Measurements from ENCODE around the gene PHKA1.
"Not testable (repeated sequence)": the region's sequence is repeated elsewhere in the genome, so short reads cannot be mapped to it uniquely, and the experiment has no call there.

Gene PHKA1

DNA sequence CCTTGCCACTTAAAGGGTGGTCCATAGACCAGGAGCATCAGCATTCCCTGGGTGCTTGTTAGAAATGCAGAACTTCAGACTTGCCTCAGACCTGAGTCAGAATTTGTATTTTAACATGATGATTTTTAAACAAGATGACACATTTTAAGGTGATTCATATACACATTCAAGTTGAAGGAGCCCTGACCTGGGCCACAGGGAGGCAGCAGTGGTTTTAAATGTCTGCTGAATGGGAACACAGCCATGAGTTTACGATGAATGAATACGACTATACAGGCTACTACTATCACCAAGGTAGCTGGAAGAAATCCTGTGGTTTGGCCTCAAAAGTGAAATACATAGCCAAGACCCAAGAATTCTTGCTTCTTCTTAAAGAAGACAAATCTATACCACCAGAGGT, 144.3 kb downstream of the PHKA1 start:
- no peaks in the 10 kb centered on the region for H3K36me3 ChIP-seq (ENCODE audit: insufficient read depth)
- no peaks in the 10 kb centered on the region for H4K20me1 ChIP-seq (ENCODE audit: insufficient read depth)
- no peaks in the 10 kb centered on the region for H3K4me1 ChIP-seq (ENCODE audit: low read depth, poor library complexity, severe bottlenecking)
- no peak overlapping the region for H3K4me3 ChIP-seq (IDR thresholded peaks at IDR 0.05; ENCODE audit: insufficient read depth, low read depth, low read length)
- no peak overlapping the region for H3K9ac ChIP-seq
- TF ChIP-seq, protein P1, sequence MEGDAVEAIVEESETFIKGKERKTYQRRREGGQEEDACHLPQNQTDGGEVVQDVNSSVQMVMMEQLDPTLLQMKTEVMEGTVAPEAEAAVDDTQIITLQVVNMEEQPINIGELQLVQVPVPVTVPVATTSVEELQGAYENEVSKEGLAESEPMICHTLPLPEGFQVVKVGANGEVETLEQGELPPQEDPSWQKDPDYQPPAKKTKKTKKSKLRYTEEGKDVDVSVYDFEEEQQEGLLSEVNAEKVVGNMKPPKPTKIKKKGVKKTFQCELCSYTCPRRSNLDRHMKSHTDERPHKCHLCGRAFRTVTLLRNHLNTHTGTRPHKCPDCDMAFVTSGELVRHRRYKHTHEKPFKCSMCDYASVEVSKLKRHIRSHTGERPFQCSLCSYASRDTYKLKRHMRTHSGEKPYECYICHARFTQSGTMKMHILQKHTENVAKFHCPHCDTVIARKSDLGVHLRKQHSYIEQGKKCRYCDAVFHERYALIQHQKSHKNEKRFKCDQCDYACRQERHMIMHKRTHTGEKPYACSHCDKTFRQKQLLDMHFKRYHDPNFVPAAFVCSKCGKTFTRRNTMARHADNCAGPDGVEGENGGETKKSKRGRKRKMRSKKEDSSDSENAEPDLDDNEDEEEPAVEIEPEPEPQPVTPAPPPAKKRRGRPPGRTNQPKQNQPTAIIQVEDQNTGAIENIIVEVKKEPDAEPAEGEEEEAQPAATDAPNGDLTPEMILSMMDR (conservative IDR thresholded peaks at IDR 0.05; ENCODE audit: low read depth, low read length) = no peak
- no peak overlapping the region for H3K27ac ChIP-seq
- no peak overlapping the region for H2AFZ ChIP-seq (ENCODE audit: low read depth)
- no peaks in the 10 kb centered on the region for H3K27me3 ChIP-seq (ENCODE audit: insufficient read depth, low read depth)
- H3K79me2 ChIP-seq (ENCODE audit: insufficient read depth, low read depth) = peaks cover 10% of the 10 kb centered on the region; the same call in 1 of the 2 replicates
- H3K4me2 ChIP-seq = no peak overlapping the region

DNA sequence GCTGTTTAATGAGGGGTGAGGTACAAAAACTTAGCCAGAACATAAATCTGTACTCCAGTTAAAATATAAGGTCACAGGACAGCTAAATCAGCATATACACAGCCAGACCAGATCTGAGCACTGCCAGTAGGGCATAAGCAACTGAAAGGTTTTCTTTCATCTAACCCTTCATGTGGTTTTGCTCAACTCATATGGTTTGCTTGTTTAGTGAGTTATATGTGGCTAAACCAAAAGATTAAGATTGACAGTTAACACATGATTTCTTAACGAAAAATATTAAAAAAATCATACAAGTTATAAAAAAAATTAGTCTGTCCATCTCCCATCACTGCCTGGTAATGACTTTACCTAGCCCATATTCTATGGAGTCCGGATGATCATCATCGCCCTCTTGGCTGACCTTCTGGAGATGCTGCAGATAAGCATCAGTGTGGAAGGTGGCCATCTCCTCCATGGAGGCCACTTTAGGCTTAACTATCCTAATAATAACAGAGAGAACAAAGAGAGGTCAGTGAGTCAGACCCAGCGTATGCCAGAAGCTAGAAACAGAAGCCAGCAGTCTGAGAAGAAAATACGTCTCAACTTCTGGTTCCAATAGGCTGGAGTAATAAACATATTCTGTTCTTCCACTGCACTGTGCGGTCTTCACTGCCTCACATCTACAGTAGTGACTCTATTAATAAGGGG, 145.6 kb downstream of the PHKA1 start:
- Histone ChIP-seq H3K4me3 (IDR thresholded peaks at IDR 0.05; ENCODE audit: insufficient read depth, low read depth, low read length) (no peak overlapping the region), H3K4me1 (ENCODE audit: low read depth, poor library complexity, severe bottlenecking) (no peaks in the 10 kb centered on the region), H3K9ac (no peak overlapping the region), H2AFZ (ENCODE audit: low read depth) (no peak overlapping the region), H4K20me1 (ENCODE audit: insufficient read depth) (no peaks in the 10 kb centered on the region), H3K27me3 (ENCODE audit: insufficient read depth, low read depth) (no peaks in the 10 kb centered on the region), H3K36me3 (ENCODE audit: insufficient read depth) (no peaks in the 10 kb centered on the region), H3K27ac (no peak overlapping the region), H3K4me2 (no peak overlapping the region), H3K79me2 (ENCODE audit: insufficient read depth, low read depth) (peaks cover 10% of the 10 kb centered on the region; the same call in 1 of the 2 replicates)
- TF ChIP-seq, protein P1 (conservative IDR thresholded peaks at IDR 0.05; ENCODE audit: low read depth, low read length) = no peak

DNA sequence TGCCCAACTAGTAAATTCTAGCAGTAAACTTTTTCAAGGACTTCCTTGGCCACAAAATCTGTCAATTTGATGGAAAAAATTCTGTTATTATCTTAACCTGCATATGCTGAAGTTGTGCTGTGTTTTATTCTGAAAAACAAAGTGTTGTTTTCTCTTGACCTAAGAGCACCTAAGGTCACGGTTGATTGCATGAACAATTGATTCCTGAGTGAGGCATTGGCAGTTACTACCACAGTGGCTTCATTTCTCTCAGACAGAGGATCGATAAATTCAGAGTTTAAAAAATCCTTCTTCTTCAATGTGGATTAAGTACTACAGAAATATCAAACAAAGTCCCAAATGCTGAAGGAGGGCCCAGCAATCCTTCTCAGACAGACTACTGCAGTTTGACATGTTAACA, 147.7 kb downstream of the PHKA1 start:
- no peaks in the 10 kb centered on the region for H3K4me1 ChIP-seq (ENCODE audit: low read depth, poor library complexity, severe bottlenecking)
- TF ChIP-seq, protein P1 (conservative IDR thresholded peaks at IDR 0.05; ENCODE audit: low read depth, low read length) = no peak
- H4K20me1 ChIP-seq (ENCODE audit: insufficient read depth) = no peaks in the 10 kb centered on the region
- no peaks in the 10 kb centered on the region for H3K36me3 ChIP-seq (ENCODE audit: insufficient read depth)
- no peak overlapping the region for H2AFZ ChIP-seq (ENCODE audit: low read depth)
- H3K4me3 ChIP-seq (IDR thresholded peaks at IDR 0.05; ENCODE audit: insufficient read depth, low read depth, low read length) = no peak overlapping the region
- no peak overlapping the region for H3K9ac ChIP-seq
- H3K27me3 ChIP-seq (ENCODE audit: insufficient read depth, low read depth) = no peaks in the 10 kb centered on the region
- H3K79me2 ChIP-seq (ENCODE audit: insufficient read depth, low read depth) = peaks cover 5% of the 10 kb centered on the region; the same call in 1 of the 2 replicates
- no peak overlapping the region for H3K27ac ChIP-seq
- H3K4me2 ChIP-seq = no peak overlapping the region

DNA sequence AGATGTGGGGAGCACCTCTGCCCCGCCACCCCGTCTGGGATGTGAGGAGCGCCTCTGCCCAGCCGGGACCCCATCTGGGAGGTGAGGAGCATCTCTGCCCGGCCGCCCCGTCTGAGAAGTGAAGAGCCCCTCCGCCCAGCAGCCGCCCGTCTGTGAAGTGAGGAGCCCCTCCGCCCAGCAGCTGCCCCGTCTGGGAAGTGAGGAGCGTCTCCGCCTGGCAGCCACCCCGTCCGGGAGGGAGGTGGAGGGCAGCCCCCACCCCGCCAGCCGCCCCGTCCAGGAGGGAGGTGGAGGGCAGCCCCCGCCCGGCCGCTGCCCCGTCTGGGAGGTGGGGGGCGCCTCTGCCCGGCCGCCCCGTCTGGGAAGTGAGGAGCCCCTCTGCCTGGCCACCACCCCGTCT, 154.5 kb downstream of the PHKA1 start:
- H3K27ac ChIP-seq; H4K20me1 ChIP-seq (ENCODE audit: insufficient read depth); H3K36me3 ChIP-seq (ENCODE audit: insufficient read depth); H3K4me1 ChIP-seq (ENCODE audit: low read depth, poor library complexity, severe bottlenecking); H3K9ac ChIP-seq; H2AFZ ChIP-seq (ENCODE audit: low read depth); H3K27me3 ChIP-seq (ENCODE audit: insufficient read depth, low read depth); H3K4me3 ChIP-seq (IDR thresholded peaks at IDR 0.05; ENCODE audit: insufficient read depth, low read depth, low read length); H3K4me2 ChIP-seq; H3K79me2 ChIP-seq (ENCODE audit: insufficient read depth, low read depth): not testable (repeated sequence)

DNA sequence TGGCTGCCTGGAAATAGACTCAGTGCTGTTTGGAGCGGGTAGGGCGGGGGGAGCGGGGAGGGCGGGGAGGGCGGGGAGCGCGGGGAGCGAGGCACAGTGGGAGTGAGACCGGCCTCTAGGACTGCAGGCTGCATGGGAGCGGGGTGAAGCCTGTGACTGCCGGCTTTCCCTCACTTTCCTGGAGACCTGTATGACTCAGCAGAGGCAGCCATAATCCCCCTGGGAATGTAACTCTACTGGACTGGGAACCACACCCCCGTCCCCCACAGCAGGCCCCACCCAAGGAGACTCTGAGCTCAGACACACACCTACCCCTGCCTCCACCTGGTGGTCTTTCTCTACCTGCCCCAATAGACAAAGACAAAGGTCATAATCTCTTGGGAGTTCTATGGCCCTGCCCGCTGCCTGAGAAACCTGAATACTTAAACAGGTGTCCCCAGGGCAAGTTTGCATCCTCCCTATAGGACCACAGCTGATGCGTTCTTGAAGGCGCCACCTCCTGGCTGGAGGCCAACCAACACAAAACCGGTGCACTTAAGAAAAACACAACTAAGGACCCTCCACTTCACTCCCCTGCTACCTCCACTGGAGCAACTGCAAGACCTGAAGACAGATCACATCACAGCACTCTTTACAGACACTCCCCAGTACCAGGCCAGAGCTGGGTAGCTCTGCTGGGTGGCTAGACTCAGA, 159.5 kb downstream of the PHKA1 start:
- Histone ChIP-seq H3K27ac (no peak overlapping the region), H2AFZ (ENCODE audit: low read depth) (no peak overlapping the region), H4K20me1 (ENCODE audit: insufficient read depth) (no peaks in the 10 kb centered on the region), H3K79me2 (ENCODE audit: insufficient read depth, low read depth) (0 out of 2 replicates have a peak, but pooled peaks cover 3% of the 10 kb centered on the region), H3K4me1 (ENCODE audit: low read depth, poor library complexity, severe bottlenecking) (no peaks in the 10 kb centered on the region), H3K36me3 (ENCODE audit: insufficient read depth) (no peaks in the 10 kb centered on the region), H3K4me2 (no peak overlapping the region), H3K9ac (no peak overlapping the region), H3K4me3 (IDR thresholded peaks at IDR 0.05; ENCODE audit: insufficient read depth, low read depth, low read length) (no peak overlapping the region), H3K27me3 (ENCODE audit: insufficient read depth, low read depth) (no peaks in the 10 kb centered on the region)
- TF ChIP-seq, protein P1 (conservative IDR thresholded peaks at IDR 0.05; ENCODE audit: low read depth, low read length) = no peak

DNA sequence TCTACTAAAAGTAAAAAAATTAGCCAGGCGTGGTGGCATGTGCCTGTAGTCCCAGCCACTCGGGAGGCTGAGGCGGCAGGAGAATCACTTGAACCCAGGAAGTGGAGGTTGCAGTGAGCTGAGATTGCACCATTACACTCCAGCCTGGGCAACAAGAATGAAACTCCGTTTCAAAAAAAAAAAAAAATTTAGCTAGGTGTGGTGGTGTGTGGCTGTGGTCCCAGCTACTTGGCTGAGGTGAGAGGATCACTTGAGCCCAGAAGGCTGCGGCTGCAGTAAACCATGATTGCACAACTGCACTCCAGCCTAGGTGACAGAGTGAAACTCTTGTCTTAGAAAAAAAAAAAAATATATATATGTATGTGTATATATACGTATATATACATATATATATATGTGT, 161.7 kb downstream of the PHKA1 start:
- not testable (repeated sequence) for H3K4me2 ChIP-seq; H2AFZ ChIP-seq (ENCODE audit: low read depth); H3K4me1 ChIP-seq (ENCODE audit: low read depth, poor library complexity, severe bottlenecking); H3K36me3 ChIP-seq (ENCODE audit: insufficient read depth); H3K4me3 ChIP-seq (IDR thresholded peaks at IDR 0.05; ENCODE audit: insufficient read depth, low read depth, low read length); H3K27ac ChIP-seq; H4K20me1 ChIP-seq (ENCODE audit: insufficient read depth); H3K79me2 ChIP-seq (ENCODE audit: insufficient read depth, low read depth); H3K27me3 ChIP-seq (ENCODE audit: insufficient read depth, low read depth); H3K9ac ChIP-seq
